Breast epithelium (tissue), 4 donors: Measurements from ENCODE around the gene CENPP. TPM values are rescaled to one million over a fixed set of nuclear protein-coding genes. Genes with fewer than 3 reads are reported as not detected.

Experiments used
- DNase-seq, 2 donors: peaks; one replicate each; pipeline ENCODE4 v3.0.0-alpha.2; 2019; ENCODE audit warnings: low spot score in 2 of 2
- H3K27ac ChIP-seq, 2 donors: fragments of 200-600 bp; sonication (generic) in 1 of 2; one replicate each; pipeline ENCODE4 v1.5.1; 2016 to 2019; ENCODE audit warnings: mild to moderate bottlenecking in 1 of 2
- H3K27me3 ChIP-seq, 2 donors: fragments of 200-600 bp; sonication (generic) in 1 of 2; one replicate each; pipeline versions ENCODE4 v1.5.1 to v1.6.0; 2017 to 2019; ENCODE audit warnings: control low read depth in 1 of 2, mild to moderate bottlenecking in 1 of 2
- H3K36me3 ChIP-seq: fragments of 200-600 bp; one replicate; pipeline ENCODE4 v1.5.1; 2019
- H3K4me1 ChIP-seq, 2 donors: fragments of 200-600 bp; sonication (generic); one replicate each; pipeline ENCODE4 v1.5.1; 2016 to 2019; ENCODE audit warnings: control low read depth in 1 of 2
- H3K4me3 ChIP-seq, 3 donors: fragments of 200-600 bp; sonication (generic); 1 replicate in 2 of 3; 2 replicates in 1 of 3; pipeline ENCODE4 v1.5.1; 2016 to 2019; ENCODE audit warnings: mild to moderate bottlenecking in 3 of 3, moderate library complexity in 2 of 3
- H3K9me3 ChIP-seq, 2 donors: fragments of 200-600 bp; sonication (generic) in 1 of 2; one replicate each; pipeline ENCODE4 v1.5.1; 2016 to 2019; ENCODE audit warnings: control low read depth in 1 of 2
- POLR2A ChIP-seq: fragments of 450-650 bp; IDR thresholded peaks from one replicate; pipeline ENCODE4 v1.6.1; 2016; ENCODE audit warnings: antibody characterized with exemption, mild to moderate bottlenecking, moderate library complexity
- POLR2AphosphoS5 ChIP-seq, 3 donors: sonication (generic); formaldehyde crosslinking; IDR thresholded peaks; one replicate each; pipeline ENCODE4 v1.6.1; 2017; ENCODE audit warnings: antibody characterized with exemption in 3 of 3
- intact Hi-C: fragments of 100-400 bp; cut with DNase I; formaldehyde crosslinking; loops from one replicate; pipeline ENCODE4 v1.15.1; 2023; ENCODE audit warnings: low total_unique reads
- total RNA-seq, 3 donors: library from RNA; depleted of rRNA; stranded (reverse); fragments of >200 nt; gene quantifications; one replicate each; pipeline ENCODE4 v1.1.0, GENCODE V29; 2016
- TF ChIP-seq, protein P1 (sequence below), 3 donors: fragments of 450-650 bp; IDR thresholded peaks; one replicate each; pipeline ENCODE4 v1.5.1; 2016 to 2017; ENCODE audit warnings: antibody characterized with exemption in 3 of 3, mild to moderate bottlenecking in 3 of 3, moderate library complexity in 3 of 3

CENPP gene
- total RNA-seq, 3 donors from 2014 or later, result 3.9 to 6.1 (median 4.5) TPM

DNA sequence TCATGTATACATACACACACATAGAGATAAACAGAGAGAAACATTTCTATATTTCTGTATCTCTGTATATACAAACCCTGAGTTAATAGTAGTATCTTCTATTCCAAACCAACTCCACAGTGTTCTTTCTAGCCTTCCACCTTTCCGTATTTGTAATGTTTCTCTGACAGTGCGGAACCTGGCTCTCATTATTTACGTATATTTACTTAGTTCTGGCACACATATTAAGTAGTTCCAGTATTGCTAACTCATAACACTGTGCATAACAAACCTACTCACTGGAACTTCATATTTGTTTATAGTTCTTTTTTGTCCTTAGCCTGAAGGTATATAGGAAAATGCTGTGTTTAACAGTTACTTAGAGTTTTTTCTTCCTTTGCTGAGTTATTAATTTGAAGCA lies 72.1 kb downstream of the CENPP start:
- no peak for DNase-seq
- TF ChIP-seq POLR2A, result no peak
- no peak for TF ChIP-seq POLR2AphosphoS5 (IDR thresholded peaks at IDR 0.05)
- TF ChIP-seq, protein P1, sequence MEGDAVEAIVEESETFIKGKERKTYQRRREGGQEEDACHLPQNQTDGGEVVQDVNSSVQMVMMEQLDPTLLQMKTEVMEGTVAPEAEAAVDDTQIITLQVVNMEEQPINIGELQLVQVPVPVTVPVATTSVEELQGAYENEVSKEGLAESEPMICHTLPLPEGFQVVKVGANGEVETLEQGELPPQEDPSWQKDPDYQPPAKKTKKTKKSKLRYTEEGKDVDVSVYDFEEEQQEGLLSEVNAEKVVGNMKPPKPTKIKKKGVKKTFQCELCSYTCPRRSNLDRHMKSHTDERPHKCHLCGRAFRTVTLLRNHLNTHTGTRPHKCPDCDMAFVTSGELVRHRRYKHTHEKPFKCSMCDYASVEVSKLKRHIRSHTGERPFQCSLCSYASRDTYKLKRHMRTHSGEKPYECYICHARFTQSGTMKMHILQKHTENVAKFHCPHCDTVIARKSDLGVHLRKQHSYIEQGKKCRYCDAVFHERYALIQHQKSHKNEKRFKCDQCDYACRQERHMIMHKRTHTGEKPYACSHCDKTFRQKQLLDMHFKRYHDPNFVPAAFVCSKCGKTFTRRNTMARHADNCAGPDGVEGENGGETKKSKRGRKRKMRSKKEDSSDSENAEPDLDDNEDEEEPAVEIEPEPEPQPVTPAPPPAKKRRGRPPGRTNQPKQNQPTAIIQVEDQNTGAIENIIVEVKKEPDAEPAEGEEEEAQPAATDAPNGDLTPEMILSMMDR (IDR thresholded peaks at IDR 0.05), result no peak
- intact Hi-C loops, result no loop called here
- Histone ChIP-seq H3K27ac (no peak overlapping the region), H3K27me3 (no peaks in the 10 kb centered on the region), H3K4me1 (no peaks in the 10 kb centered on the region), H3K4me3 (no peak overlapping the region), H3K36me3 (no peaks in the 10 kb centered on the region), H3K9me3 (no peaks in the 10 kb centered on the region)

DNA sequence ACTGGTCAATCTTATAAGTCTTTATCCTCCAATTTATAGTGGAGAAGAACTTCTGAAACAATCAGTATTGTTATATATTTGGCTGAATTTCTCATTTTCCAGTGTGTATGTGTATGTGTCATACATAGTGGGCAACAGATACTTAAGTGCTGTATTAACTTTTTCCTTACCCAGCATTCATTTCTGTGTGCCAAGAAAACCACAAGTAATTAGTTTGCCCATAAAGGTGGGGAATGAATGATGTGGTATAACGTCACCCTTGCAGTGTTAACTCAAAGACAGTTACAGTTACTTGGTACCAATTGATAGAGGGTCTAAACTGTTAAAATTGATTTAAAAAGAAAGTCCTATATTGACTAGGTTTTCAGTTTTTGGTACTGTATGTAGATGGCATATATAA lies 76.6 kb downstream of the CENPP start:
- H3K4me1 ChIP-seq, result no peaks in the 10 kb centered on the region
- H3K27ac ChIP-seq, result no peak overlapping the region
- H3K27me3 ChIP-seq, result no peaks in the 10 kb centered on the region
- intact Hi-C loops, result no loop called here
- no peaks in the 10 kb centered on the region for H3K9me3 ChIP-seq
- H3K36me3 ChIP-seq, result no peaks in the 10 kb centered on the region
- TF ChIP-seq POLR2A (no peak), POLR2AphosphoS5 (IDR thresholded peaks at IDR 0.05) (no peak)
- TF ChIP-seq, protein P1 (IDR thresholded peaks at IDR 0.05), result no peak
- no peak for DNase-seq
- H3K4me3 ChIP-seq, result peak overlapping the region in 1 of 3 donors; percentile 14

DNA sequence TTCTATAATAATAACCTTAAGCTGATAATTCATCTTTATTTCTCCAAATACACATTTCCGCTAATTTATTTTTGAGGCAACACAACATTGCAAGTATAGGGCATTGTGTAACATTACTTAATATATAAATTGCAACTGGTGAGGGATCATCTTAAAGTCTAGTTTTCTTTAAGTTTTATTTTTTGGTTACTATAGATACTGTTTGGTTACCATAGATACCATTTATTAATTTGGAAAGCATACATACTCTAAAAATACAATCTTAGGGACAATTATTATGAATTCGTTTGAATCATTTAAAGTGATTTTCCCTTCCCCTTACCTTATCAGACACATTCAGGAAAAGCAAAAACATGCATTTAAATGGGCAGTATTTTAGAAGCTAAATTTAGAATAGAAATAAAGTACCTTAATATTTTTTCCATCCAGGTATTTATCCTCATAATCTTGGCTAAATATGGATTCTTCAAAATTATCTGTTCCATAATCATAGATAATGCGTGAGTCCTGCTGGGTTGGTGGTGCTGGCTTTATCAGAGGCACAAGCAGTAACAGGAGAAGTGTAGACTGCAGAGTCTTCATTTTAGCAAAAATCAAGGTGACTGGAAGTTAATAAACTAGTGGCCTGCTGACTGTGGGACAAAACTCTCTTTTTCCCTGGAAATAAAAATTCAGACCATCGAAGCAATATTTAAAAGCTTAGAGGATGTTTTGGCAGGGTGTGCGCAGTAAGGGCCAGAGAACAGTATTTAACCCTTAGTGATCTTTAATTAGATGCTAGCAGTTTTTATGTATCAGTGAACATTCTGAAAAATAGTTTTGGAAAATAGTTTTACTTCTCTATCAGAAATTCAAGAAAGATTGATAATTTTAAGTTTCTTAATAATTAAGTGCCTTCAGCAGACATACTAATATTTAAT lies 77.3 kb downstream of the CENPP start:
- Histone ChIP-seq H3K27ac (no peak overlapping the region), H3K27me3 (no peaks in the 10 kb centered on the region)
- TF ChIP-seq, protein P1 (IDR thresholded peaks at IDR 0.05), result no peak
- TF ChIP-seq POLR2AphosphoS5 (IDR thresholded peaks at IDR 0.05) (no peak), POLR2A (no peak)

DNA sequence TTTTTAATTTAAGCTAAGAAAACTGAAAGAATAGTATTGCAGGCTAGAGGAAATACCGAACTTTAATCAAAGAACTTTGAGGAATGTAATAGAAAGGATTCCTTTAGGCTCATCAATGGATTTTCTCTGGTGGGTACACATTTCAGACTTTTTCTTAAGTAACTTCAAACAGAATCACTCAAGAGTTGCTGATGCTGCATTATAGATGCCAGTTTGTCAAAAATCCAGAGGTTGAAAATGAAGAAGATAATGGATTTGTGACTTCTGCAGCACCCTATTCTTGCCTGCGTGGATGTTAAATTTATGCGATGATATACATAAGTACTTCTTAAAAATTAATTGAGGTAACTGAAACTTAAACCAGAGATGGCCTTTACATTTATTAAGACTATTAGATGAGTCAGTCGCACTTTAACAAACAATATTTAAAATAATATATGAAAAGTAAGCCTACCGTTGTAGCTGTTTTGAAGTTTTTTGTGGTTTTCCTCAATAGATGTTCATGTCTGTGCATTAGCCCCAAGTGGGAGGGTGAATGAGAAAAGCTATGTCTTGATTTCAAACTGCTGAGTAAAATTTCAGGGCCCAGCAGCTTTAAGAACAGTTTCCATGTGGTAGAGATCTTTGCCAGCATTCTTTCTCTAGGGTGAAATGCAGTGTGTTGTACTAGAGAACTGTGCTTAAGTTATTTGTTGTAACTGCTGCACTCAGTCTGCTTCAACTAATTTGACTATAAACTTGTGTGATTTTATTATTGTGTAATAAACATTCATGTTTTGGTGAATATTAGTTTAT lies 78.5 kb downstream of the CENPP start, which contains the start of gene OGN:
Gene OGN, minus strand, starts transcription at position 537 of the 795 bp plus-strand sequence. CDS start 1,171 bp downstream, outside the sequence.
- Histone ChIP-seq H3K9me3 (no peaks in the 10 kb centered on the region), H3K36me3 (no peaks in the 10 kb centered on the region), H3K27me3 (no peaks in the 10 kb centered on the region), H3K4me3 (peak within 1 kb of the TSS; percentile 2 to 14 (median 10)), H3K27ac (peak within 1 kb of the TSS; percentile 0 to 44), H3K4me1 (no peaks in the 10 kb centered on the region)
- no peak for TF ChIP-seq POLR2A
- TF ChIP-seq, protein P1 (IDR thresholded peaks at IDR 0.05), result no peak
- no peak for DNase-seq
- intact Hi-C loops, result no loop called here

More for the DNA sequence above, 77.3 kb downstream of the CENPP start:
- Histone ChIP-seq H3K36me3 (no peaks in the 10 kb centered on the region), H3K4me3 (peak overlapping the region; percentile 2 to 14 (median 10)), H3K9me3 (no peaks in the 10 kb centered on the region), H3K4me1 (no peaks in the 10 kb centered on the region)
- intact Hi-C loops, result no loop called here
- no peak for DNase-seq

DNA sequence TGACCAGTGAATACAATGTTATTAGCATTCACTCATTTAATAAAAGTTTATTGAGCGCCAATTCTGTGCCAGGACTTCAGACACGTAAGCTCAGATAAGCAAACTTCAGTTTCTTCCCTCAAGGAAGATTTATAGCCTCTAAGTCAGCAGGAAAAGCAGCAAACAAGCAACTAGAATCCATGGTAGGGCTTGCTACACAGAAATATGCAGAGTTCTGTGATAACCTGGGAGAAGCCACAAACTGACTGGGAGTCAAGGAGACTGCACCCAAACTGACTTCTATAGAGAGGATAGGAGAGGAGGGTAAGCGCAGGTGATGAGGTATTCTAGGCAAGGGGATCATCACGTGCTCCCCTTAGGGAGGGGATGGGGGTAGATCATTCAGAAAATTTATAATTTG lies 80.1 kb downstream of the CENPP start:
- no peak overlapping the region for H3K4me3 ChIP-seq
- TF ChIP-seq POLR2A, result no peak
- TF ChIP-seq, protein P1 (IDR thresholded peaks at IDR 0.05), result no peak
- TF ChIP-seq POLR2AphosphoS5 (IDR thresholded peaks at IDR 0.05), result no peak
- no peaks in the 10 kb centered on the region for H3K36me3 ChIP-seq
- H3K27ac ChIP-seq, result peak overlapping the region; percentile 1 to 57
- H3K4me1 ChIP-seq, result no peaks in the 10 kb centered on the region
- H3K27me3 ChIP-seq, result no peaks in the 10 kb centered on the region
- no peaks in the 10 kb centered on the region for H3K9me3 ChIP-seq
- intact Hi-C loops, result no loop called here
- no peak for DNase-seq
